HT-29 (cell line): ENCODE data around the gene HLA-G. TPM values are rescaled to one million over a fixed set of nuclear protein-coding genes. Genes with fewer than 3 reads are reported as not detected.
A peak's percentile ranks its signal among the peaks of the same experiment; 100 is the strongest.

Experiments
- DNase-seq: peaks from one replicate; pipeline ENCODE4 v3.0.0-alpha.2; 2015; ENCODE audit warnings: low spot score
- total RNA-seq: library from RNA; depleted of rRNA; stranded (reverse); fragments of >200 nt; shearing (Covaris generic); gene quantifications from 2 replicates; pipeline ENCODE4 v1.2.3, GENCODE V29; 2014

Gene HLA-G
- total RNA-seq, 1 experiment from 2014 or later: 0.56 TPM

GRCh38 chr6:29816030-29816429, 11.6 kb upstream of the HLA-G start:
- no peak for DNase-seq

GRCh38 chr6:29818892-29819291, 8.7 kb upstream of the HLA-G start:
- no peak for DNase-seq

- no peak for DNase-seq
Measured at GRCh38 chr6:29824144-29824543, 3.5 kb upstream of the HLA-G start.

GRCh38 chr6:29825848-29826247, 1.8 kb upstream of the HLA-G start:
- DNase-seq: no peak

- DNase-seq: peak; percentile 63
Measured at GRCh38 chr6:29826271-29826670, 1.4 kb upstream of the HLA-G start.

- no peak for DNase-seq
Measured at GRCh38 chr6:29828471-29828797, 809 bp downstream of the HLA-G start.

- DNase-seq: no peak
Measured at GRCh38 chr6:29829766-29830165, 2.1 kb downstream of the HLA-G start.

- DNase-seq: no peak
Measured at GRCh38 chr6:29830409-29830808, 2.8 kb downstream of the HLA-G start.

- no peak for DNase-seq
Measured at GRCh38 chr6:29831776-29832175, 4.2 kb downstream of the HLA-G start.

GRCh38 chr6:29834564-29835436, 7.2 kb downstream of the HLA-G start:
- peak; percentile 52 for DNase-seq

- no peak for DNase-seq
Measured at GRCh38 chr6:29839917-29840316, 12.3 kb downstream of the HLA-G start.

GRCh38 chr6:29841030-29841429, 13.4 kb downstream of the HLA-G start:
- no peak for DNase-seq

- DNase-seq: peak; percentile 76
Measured at GRCh38 chr6:29845405-29846006, 17.9 kb downstream of the HLA-G start.

GRCh38 chr6:29847871-29848630, 20.4 kb downstream of the HLA-G start:
- peak; percentile 87 for DNase-seq

- no peak for DNase-seq
Measured at GRCh38 chr6:29850011-29850553, 22.5 kb downstream of the HLA-G start.

GRCh38 chr6:29851190-29851589, 23.6 kb downstream of the HLA-G start:
- no peak for DNase-seq

GRCh38 chr6:29853245-29853644, 25.6 kb downstream of the HLA-G start:
- no peak for DNase-seq

- DNase-seq: no peak
Measured at GRCh38 chr6:29858006-29858405, 30.4 kb downstream of the HLA-G start.

- DNase-seq: no peak
Measured at GRCh38 chr6:29861521-29862255, 34.1 kb downstream of the HLA-G start.

- no peak for DNase-seq
Measured at GRCh38 chr6:29864037-29864810, 36.6 kb downstream of the HLA-G start.

- no peak for DNase-seq
Measured at GRCh38 chr6:29865631-29866030, 38.0 kb downstream of the HLA-G start.
